Fibroblast of lung (primary cell): ENCODE results near the gene SLC43A3. TPM values are rescaled to one million over a fixed set of nuclear protein-coding genes. Genes with fewer than 3 reads are reported as not detected.

Source experiments
- DNase-seq, 2 donors: peaks; one replicate each; pipeline versions ENCODE4 v3.0.0 to v3.0.0-alpha.2; 2010; ENCODE audit warnings: low read depth in 2 of 2
- H2AFZ ChIP-seq: 2 replicates; pipeline ENCODE4 v1.5.1; 2012; ENCODE audit warnings: low read length, control low read depth, inconsistent platforms
- H3K27ac ChIP-seq: 2 replicates; pipeline ENCODE4 v1.5.1; 2011; ENCODE audit warnings: low read length, control low read depth; ENCODE audit not compliant: insufficient read depth
- H3K27me3 ChIP-seq: 2 replicates; pipeline ENCODE4 v1.5.1; 2011; ENCODE audit warnings: mild to moderate bottlenecking, low read length; ENCODE audit not compliant: control insufficient read depth, insufficient read depth
- H3K36me3 ChIP-seq: 2 replicates; pipeline ENCODE4 v1.5.1; 2011; ENCODE audit warnings: low read length; ENCODE audit not compliant: control insufficient read depth, insufficient read depth
- H3K4me1 ChIP-seq: 2 replicates; pipeline ENCODE4 v1.5.1; 2011; ENCODE audit warnings: low read length; ENCODE audit not compliant: control insufficient read depth, insufficient read depth; ENCODE audit errors: extremely low read depth
- H3K4me2 ChIP-seq: 2 replicates; pipeline ENCODE4 v1.5.1; 2011; ENCODE audit warnings: low read length, control low read depth; ENCODE audit not compliant: insufficient read depth; ENCODE audit errors: extremely low read depth
- H3K4me3 ChIP-seq, 4 experiments: fragments of 200-600 bp in 1 of 4; sonication (generic) in 1 of 4; replicated peaks in 1 of 4; 2 replicates each; pipeline ENCODE4 v1.5.1; 2011 to 2016; ENCODE audit warnings: low read length in 4 of 4, low read depth in 3 of 4, mild to moderate bottlenecking in 3 of 4, control low read depth in 2 of 4, inconsistent platforms in 1 of 4, mixed read lengths in 1 of 4; ENCODE audit not compliant: insufficient read depth in 1 of 4; ENCODE audit errors: control extremely low read depth in 1 of 4
- H3K79me2 ChIP-seq: 2 replicates; pipeline ENCODE4 v1.5.1; 2012; ENCODE audit warnings: mild to moderate bottlenecking, low read length, inconsistent platforms; ENCODE audit not compliant: control insufficient read depth, insufficient read depth
- H3K9ac ChIP-seq: 2 replicates; pipeline ENCODE4 v1.5.1; 2011; ENCODE audit warnings: mild to moderate bottlenecking, low read length, control low read depth; ENCODE audit not compliant: insufficient read depth
- H3K9me3 ChIP-seq: 2 replicates; pipeline ENCODE4 v1.5.1; 2012; ENCODE audit warnings: low read depth, low read length; ENCODE audit not compliant: control insufficient read depth, insufficient read depth
- H4K20me1 ChIP-seq: 2 replicates; pipeline ENCODE4 v1.5.1; 2011; ENCODE audit warnings: low read length; ENCODE audit not compliant: control insufficient read depth, insufficient read depth; ENCODE audit errors: extremely low read depth
- CTCF ChIP-seq, 2 donors: IDR thresholded peaks in 1 of 2; conservative IDR thresholded peaks in 1 of 2; 1 replicate in 1 of 2; 2 replicates in 1 of 2; pipeline ENCODE4 v1.5.1; 2011 to 2012; ENCODE audit warnings: low read length in 2 of 2, control low read depth in 1 of 2, inconsistent platforms in 1 of 2, low read depth in 1 of 2, mild to moderate bottlenecking in 1 of 2
- EZH2 ChIP-seq: IDR thresholded peaks from 2 replicates; pipeline ENCODE4 v1.5.1; 2012; ENCODE audit warnings: low read length, control low read depth, mild to moderate bottlenecking; ENCODE audit errors: missing control alignments
- polyA minus RNA-seq: library from RNA; depleted of rRNA, polyadenylated mRNA; stranded (reverse); fragments of >200 nt; gene quantifications from 2 replicates; pipeline ENCODE4 v1.2.3, GENCODE V29; 2011; ENCODE audit warnings: low replicate concordance
- polyA plus RNA-seq, 2 donors: library from polyadenylated mRNA; depleted of rRNA in 1 of 2; stranded (reverse) in 1 of 2; unstranded in 1 of 2; fragments of >200 nt; gene quantifications; 2 replicates each; pipeline ENCODE4 v1.2.1, GENCODE V29; 2011 to 2012; ENCODE audit warnings: missing spikeins in 1 of 2
- total RNA-seq: library from RNA; depleted of rRNA; stranded (reverse); fragments of >200 nt; gene quantifications from 2 replicates; pipeline ENCODE4 v1.2.1, GENCODE V29; 2014

SLC43A3 gene
- total RNA-seq (41.5 and 61.6 TPM in 2 replicates), polyA plus RNA-seq (34.8 and 67.6 TPM in 2 replicates), polyA minus RNA-seq (40.6 and 62.5 TPM in 2 replicates)
- polyA plus RNA-seq (2012), result 24.8 and 41.8 TPM in 2 replicates

GRCh38 chr11:57426929-57427726, at the start of gene SLC43A3:
SLC43A3 (minus strand) TSS chr11:57427121; CDS start chr11:57426172, 949 bp downstream.
- Histone ChIP-seq H3K4me1 (peaks cover 40% of the 10 kb centered on the region), H3K27ac (peak within 1 kb of the TSS; percentile 97)

GRCh38 chr11:57476047-57476756, 49.3 kb upstream of the SLC43A3 start:
- Histone ChIP-seq H3K9ac (peak overlapping the region; percentile 23), H3K27ac (no peak overlapping the region), H3K4me1 (peaks cover 4% of the 10 kb centered on the region), H3K27me3 (peaks cover 11% of the 10 kb centered on the region), H4K20me1 (no peaks in the 10 kb centered on the region), H2AFZ (peak overlapping the region; percentile 9), H3K9me3 (no peaks in the 10 kb centered on the region), H3K36me3 (no peaks in the 10 kb centered on the region), H3K79me2 (no peaks in the 10 kb centered on the region), H3K4me3 (peak overlapping the region in 3 of 4 experiments; percentile 20 to 48 (median 25)), H3K4me2 (peak overlapping the region; percentile 78)
- no peak for DNase-seq
- TF ChIP-seq EZH2 (peak; percentile 48), CTCF (conservative IDR thresholded peaks at IDR 0.05 in 1 of 2, IDR thresholded peaks at IDR 0.05 in 1 of 2; ENCODE audit: low read depth in 1 of 2, low read length in 2 of 2) (no peak)

More at GRCh38 chr11:57426929-57427726, at the start of gene SLC43A3:
- peaks cover 6% of the 10 kb centered on the region for H3K36me3 ChIP-seq
- H3K4me3 ChIP-seq, result peak within 1 kb of the TSS; percentile 29 to 74 (median 54)
- H3K27me3 ChIP-seq, result no peaks in the 10 kb centered on the region
- H3K9me3 ChIP-seq, result no peaks in the 10 kb centered on the region
- no peaks in the 10 kb centered on the region for H4K20me1 ChIP-seq
- H3K4me2 ChIP-seq, result peak within 1 kb of the TSS; percentile 89
- peak within 1 kb of the TSS; percentile 54 for H2AFZ ChIP-seq
- peak; percentile 92 to 97 for DNase-seq
- peak within 1 kb of the TSS; percentile 67 for H3K9ac ChIP-seq
- peaks cover 10% of the 10 kb centered on the region for H3K79me2 ChIP-seq
- TF ChIP-seq CTCF (conservative IDR thresholded peaks at IDR 0.05 in 1 of 2, IDR thresholded peaks at IDR 0.05 in 1 of 2; ENCODE audit: low read depth in 1 of 2, low read length in 2 of 2), result no peak
- no peak for TF ChIP-seq EZH2

GRCh38 chr11:57475671-57476046, 48.7 kb upstream of the SLC43A3 start:
- Histone ChIP-seq H3K4me1 (peaks cover 4% of the 10 kb centered on the region), H2AFZ (no peak overlapping the region), H3K27ac (no peak overlapping the region), H3K9me3 (no peaks in the 10 kb centered on the region), H3K79me2 (no peaks in the 10 kb centered on the region), H3K27me3 (peaks cover 11% of the 10 kb centered on the region), H3K9ac (no peak overlapping the region), H4K20me1 (no peaks in the 10 kb centered on the region), H3K4me3 (no peak overlapping the region), H3K4me2 (peak overlapping the region; percentile 78), H3K36me3 (no peaks in the 10 kb centered on the region)
- TF ChIP-seq EZH2 (no peak), CTCF (conservative IDR thresholded peaks at IDR 0.05 in 1 of 2, IDR thresholded peaks at IDR 0.05 in 1 of 2; ENCODE audit: low read depth in 1 of 2, low read length in 2 of 2) (no peak)
- DNase-seq, result no peak
